ENCODE measurements around the gene FADS3. TPM values are rescaled to one million over a fixed set of nuclear protein-coding genes. Genes with fewer than 3 reads are reported as not detected.

The FADS3 gene
- total RNA-seq, 1 donor from 2014 or later: 68.5 TPM

DNA sequence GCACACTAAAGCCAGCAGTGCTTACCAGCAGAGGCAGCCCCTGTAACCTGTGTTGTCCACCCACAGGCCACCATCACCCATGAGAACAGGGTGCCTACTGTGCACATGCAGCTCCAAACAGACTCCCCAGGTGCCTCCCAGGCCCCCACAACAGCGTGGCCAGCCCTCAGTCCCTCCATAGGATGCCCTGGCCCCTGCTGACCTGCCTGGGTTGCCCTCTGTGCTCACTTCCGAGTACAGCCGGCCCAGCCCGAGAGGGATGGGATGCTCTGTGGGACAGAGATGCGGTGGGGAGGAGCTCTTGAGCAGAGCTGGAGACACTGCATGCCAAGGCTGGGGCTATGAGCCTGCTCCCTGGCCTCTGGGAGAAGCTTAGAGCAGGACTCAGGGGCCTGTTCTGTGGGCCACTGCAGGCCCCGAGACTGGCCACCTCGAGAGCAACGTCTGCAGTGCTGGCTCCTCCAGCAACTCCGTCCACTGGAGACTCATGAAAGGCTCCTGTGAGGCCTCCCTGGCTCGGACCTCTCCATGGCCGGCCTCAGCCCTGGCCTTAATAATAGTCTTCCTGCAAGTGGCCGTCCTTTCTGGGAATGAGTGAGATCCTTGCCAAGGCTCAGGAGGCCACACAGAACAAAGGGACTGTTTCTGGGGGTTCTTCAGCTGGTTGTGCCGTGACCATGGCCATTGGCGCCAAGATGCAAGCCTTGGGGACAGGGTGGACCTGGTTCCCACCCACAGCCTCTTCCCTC is 36.2 kb downstream of the FADS3 start:
- peaks cover 14% of the 10 kb centered on the region for H3K36me3 ChIP-seq
- DNase-seq (no peak), ATAC-seq (peak; percentile 12)
- no peaks in the 10 kb centered on the region for H3K4me1 ChIP-seq
- no peak overlapping the region for H3K4me3 ChIP-seq
- H3K9me3 ChIP-seq: no peaks in the 10 kb centered on the region
- intact Hi-C loops (cut with DNase I): no loop called here
- no peaks in the 10 kb centered on the region for H3K27me3 ChIP-seq
- no peak overlapping the region for H3K27ac ChIP-seq
- TF ChIP-seq, protein P1, sequence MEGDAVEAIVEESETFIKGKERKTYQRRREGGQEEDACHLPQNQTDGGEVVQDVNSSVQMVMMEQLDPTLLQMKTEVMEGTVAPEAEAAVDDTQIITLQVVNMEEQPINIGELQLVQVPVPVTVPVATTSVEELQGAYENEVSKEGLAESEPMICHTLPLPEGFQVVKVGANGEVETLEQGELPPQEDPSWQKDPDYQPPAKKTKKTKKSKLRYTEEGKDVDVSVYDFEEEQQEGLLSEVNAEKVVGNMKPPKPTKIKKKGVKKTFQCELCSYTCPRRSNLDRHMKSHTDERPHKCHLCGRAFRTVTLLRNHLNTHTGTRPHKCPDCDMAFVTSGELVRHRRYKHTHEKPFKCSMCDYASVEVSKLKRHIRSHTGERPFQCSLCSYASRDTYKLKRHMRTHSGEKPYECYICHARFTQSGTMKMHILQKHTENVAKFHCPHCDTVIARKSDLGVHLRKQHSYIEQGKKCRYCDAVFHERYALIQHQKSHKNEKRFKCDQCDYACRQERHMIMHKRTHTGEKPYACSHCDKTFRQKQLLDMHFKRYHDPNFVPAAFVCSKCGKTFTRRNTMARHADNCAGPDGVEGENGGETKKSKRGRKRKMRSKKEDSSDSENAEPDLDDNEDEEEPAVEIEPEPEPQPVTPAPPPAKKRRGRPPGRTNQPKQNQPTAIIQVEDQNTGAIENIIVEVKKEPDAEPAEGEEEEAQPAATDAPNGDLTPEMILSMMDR (IDR thresholded peaks at IDR 0.05): no peak

DNA sequence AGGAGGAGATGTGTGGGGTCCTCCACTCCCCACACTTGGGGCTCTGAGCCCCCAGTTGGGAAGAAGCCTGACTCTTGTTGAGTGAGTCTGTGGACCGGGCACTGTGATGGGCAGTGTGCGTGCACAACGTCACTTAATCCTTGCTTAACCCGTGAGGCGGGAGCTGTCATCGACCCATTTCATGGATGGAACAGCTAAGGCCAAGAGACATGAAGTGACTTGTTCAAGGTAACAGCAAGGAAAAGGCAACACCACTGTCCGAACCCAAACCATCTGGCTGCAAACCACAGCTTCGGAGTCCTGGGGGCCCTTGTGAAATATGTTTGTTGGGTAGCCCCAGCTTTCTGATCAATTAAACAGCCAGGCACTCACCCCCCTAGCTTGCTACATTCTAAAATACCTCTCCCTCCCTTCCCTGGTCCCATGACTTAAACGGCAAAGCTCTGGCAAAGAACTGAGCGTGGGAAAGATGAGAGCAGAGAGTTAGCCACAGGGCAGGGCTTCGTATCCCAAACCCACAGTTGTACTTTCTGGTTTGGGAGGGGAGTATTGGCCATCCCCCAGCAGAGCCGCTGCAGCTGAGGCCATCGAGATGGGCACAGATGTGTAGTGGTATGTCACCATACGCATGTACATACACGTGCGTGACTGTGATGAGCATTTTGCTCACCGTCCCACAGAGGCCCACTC is 37.0 kb downstream of the FADS3 start:
- ATAC-seq (no peak), DNase-seq (no peak)
- TF ChIP-seq, protein P1 (IDR thresholded peaks at IDR 0.05): no peak
- Histone ChIP-seq H3K27ac (no peak overlapping the region), H3K27me3 (no peaks in the 10 kb centered on the region), H3K36me3 (peaks cover 22% of the 10 kb centered on the region), H3K4me3 (no peak overlapping the region), H3K4me1 (no peaks in the 10 kb centered on the region), H3K9me3 (no peaks in the 10 kb centered on the region)
- intact Hi-C loops (cut with DNase I): no loop called here

DNA sequence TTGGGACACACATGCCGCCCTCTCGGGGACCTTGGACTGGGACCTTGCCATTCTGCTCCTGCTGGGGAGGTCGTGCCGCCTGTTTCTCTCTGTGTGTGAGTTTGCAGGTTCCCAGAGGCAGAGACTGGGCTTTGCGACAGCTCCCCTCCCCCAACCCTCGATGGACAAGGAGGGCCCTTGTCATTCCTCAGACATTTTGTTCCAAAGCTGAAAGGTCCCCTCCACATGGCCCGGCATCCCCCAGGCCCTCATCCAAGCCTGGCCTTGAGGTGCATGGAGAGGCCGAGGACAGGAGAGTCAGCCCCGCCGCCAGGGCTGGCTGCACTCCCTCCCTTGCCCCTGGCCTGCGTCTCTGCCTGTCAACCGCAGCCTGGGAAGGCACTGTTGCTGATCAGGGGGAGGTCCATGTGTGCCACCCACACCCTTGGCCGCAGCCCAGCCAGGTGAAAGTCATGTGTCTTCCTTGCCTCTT is 37.6 kb downstream of the FADS3 start:
- no peaks in the 10 kb centered on the region for H3K9me3 ChIP-seq
- intact Hi-C loops (cut with DNase I): no loop called here
- H3K4me1 ChIP-seq: no peaks in the 10 kb centered on the region
- H3K27me3 ChIP-seq: no peaks in the 10 kb centered on the region
- no peak overlapping the region for H3K27ac ChIP-seq
- DNase-seq (no peak), ATAC-seq (peak; percentile 40)
- TF ChIP-seq, protein P1 (IDR thresholded peaks at IDR 0.05): no peak
- peaks cover 28% of the 10 kb centered on the region for H3K36me3 ChIP-seq
- no peak overlapping the region for H3K4me3 ChIP-seq

DNA sequence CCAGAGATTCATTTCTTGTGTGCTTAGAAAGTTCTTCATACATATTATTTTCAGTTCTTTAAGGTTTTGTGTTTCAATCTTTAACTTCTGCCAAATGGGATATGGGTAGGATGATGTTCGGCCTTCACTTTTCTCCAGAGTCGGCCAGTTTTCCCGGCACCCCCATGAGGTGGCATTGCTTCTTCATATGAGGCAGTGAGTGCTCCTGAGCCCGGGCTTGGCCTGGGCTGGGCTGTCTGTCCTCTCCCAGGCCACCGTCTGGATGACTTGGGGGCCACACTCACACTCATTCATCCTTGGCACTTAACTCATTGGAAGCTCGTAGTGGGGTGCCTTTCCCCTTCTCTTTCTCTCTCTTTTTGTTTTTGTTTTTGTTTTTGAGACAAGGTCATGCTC is 39.4 kb downstream of the FADS3 start:
- no peaks in the 10 kb centered on the region for H3K27me3 ChIP-seq
- intact Hi-C loops (cut with DNase I): no loop called here
- ATAC-seq: no peak
- H3K36me3 ChIP-seq: peaks cover 39% of the 10 kb centered on the region
- DNase-seq: no peak
- H3K9me3 ChIP-seq: no peaks in the 10 kb centered on the region
- H3K27ac ChIP-seq: no peak overlapping the region
- H3K4me1 ChIP-seq: no peaks in the 10 kb centered on the region
- no peak overlapping the region for H3K4me3 ChIP-seq
- TF ChIP-seq, protein P1 (IDR thresholded peaks at IDR 0.05): no peak

DNA sequence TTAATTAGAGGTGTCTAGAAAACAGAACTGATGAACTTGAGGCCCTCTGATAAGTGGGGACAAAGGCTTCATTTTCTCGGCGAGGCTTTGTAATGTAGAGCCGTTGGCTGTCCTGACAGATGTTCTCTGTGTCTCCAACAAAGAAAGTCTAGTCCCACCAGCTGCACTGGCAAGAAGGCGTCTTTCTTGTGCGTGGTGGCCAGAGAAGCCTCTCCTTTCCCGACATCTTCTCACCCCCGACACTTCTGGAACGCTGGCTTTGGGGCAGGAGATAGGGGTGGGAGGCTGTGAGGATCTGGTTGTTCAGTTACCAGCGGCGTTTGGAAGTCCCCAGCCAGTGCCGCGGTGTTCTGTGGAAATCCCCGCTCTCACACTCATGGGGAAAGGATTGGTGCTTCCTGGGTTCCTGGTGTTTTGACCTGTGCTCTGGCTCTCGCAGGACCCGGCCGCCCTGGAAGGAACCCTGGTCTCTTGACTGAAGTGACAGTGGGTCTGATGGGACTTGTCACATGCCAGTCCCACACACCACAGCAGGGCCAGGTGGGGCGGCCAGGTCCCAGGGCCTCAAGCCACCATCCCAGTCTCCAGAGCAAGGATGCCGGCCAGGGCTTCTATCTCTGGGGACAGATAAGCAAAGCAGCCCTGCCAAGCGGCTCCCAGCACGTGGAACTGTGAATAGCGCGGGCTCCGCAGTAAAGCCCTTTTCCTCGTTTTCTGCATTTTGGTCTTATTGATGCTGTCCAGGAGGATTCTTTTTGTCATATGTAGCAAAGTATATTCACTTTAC is 40.0 kb downstream of the FADS3 start:
- no peak for DNase-seq
- no peak for ATAC-seq

More for the DNA sequence above, 40.0 kb downstream of the FADS3 start:
- intact Hi-C loops (cut with DNase I): no loop called here
- no peaks in the 10 kb centered on the region for H3K4me1 ChIP-seq
- no peak overlapping the region for H3K4me3 ChIP-seq
- H3K9me3 ChIP-seq: no peaks in the 10 kb centered on the region
- H3K27me3 ChIP-seq: no peaks in the 10 kb centered on the region
- TF ChIP-seq, protein P1 (IDR thresholded peaks at IDR 0.05): no peak
- no peak overlapping the region for H3K27ac ChIP-seq
- peaks cover 39% of the 10 kb centered on the region for H3K36me3 ChIP-seq

All from upper lobe of right lung (tissue), 1 donor.